SW 1271 (cell line): ENCODE measurements around the gene PACS1.

ENCODE experiments used
- DNase-seq, 2 experiments: peaks; one replicate each; lab custom pipeline; 2025; lab: John Stamatoyannopoulos, UW

PACS1 gene

DNA sequence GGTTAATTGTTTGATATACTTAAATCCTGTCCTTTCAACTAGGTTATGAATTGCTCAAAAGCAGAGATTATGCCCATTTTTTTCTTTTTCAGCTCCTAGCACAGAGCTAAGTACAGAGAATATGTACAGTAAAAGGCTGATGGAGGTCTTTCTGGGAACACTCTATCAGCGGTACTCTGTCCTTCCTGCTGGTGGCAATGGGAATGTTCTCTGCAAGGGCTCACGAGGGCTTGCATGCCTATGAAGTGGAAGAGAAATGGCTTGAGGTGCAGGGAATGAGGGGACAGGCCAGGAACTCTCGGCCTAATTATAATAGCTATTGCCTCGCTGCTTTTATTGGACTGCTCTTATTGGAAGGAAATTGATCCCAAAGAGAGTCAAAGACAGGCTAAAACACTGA, 114.7 kb downstream of the PACS1 start:
- DNase-seq: no peak

- no peak for DNase-seq
Measured at GRCh38 chr11:66186470-66186869, 116.4 kb downstream of the PACS1 start.

GRCh38 chr11:66187453-66187852, 117.4 kb downstream of the PACS1 start:
- no peak for DNase-seq

- no peak for DNase-seq
Measured at GRCh38 chr11:66188580-66188979, 118.5 kb downstream of the PACS1 start.

- no peak for DNase-seq
Measured at GRCh38 chr11:66189031-66189745, 119.1 kb downstream of the PACS1 start.

GRCh38 chr11:66190786-66191185, 120.7 kb downstream of the PACS1 start:
- DNase-seq: no peak

- DNase-seq: no peak
Measured at GRCh38 chr11:66192181-66192863, 122.2 kb downstream of the PACS1 start.

- DNase-seq: no peak
Measured at GRCh38 chr11:66194391-66194790, 124.3 kb downstream of the PACS1 start.

DNA sequence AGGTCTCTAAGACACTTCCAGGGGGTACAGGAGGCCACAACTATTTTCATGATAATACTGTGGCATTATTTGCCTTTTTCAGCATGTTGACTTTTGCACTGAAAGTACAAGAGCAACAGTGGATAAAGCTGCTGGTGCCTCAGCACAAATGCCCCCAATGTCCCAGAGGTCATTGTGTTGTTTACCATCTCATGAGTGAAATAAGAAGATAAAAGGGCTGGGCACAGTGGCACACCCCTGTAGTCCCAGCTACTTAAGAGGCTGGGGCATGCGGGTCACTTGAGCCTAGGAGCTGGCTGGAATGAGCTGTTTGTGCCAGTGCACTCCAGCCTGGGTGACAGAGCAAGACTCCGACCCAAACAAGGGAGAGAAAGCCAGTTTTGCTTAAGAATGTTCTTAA, 125.8 kb downstream of the PACS1 start:
- DNase-seq: no peak

DNA sequence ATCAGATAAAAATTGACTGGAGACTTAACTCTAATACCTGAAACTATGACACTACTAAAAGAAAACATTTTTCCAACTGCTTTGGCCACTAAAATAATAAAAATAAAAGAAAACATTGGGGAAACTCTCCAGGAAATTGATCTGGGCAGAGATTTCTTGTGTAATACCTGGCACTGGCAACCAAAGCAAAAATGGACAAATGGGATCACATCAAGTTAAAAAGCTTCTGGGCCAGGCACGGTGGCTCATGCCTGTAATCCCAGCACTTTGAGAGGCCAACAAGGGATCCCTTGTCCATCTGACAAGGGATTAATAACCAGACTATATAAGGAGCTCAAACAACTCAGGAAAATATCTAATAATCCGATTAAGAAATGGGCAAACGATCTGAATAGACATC, 133.8 kb downstream of the PACS1 start:
- no peak for DNase-seq

DNA sequence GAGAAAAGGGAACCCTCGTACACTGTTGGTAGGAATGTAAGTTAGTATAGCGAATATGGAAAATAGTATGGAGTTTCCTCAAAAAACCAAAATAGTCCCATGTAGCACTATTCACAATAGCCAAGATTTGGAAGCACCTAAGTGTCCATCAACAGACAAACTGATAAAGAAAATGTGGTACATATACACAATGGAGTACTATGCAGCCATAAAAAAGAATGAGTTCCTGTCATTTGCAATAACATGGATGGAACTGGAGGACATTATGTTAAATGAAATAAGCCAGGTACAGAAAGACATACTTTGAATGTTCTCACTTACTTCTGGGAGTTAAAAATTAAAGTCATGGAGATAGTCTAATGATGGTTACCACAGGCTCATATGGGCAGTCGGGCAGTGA, 134.3 kb downstream of the PACS1 start:
- DNase-seq: no peak

GRCh38 chr11:66207816-66208215, 137.7 kb downstream of the PACS1 start:
- DNase-seq: no peak

- no peak for DNase-seq
Measured at GRCh38 chr11:66211100-66211499, 141.0 kb downstream of the PACS1 start.

- DNase-seq: no peak
Measured at GRCh38 chr11:66216911-66217310, 146.8 kb downstream of the PACS1 start.

DNA sequence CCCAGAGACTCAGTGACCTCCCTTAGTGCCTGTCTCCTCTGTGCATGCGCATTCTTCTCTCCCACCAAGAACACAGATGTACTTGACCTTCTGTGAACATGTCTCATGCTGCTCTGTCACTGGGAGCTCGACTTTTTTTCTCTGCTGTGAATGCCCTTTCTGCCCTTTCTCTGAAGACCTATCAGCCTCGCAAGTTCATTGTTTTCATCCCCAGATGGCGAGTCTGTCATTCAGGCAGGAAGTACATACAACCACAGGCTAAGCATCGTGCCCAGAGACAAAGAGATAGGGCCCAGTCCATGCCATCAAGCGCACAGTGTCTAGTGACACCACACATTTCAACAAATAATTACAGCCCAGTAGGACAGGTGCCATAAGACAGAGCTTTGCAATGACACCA, 148.0 kb downstream of the PACS1 start:
- no peak for DNase-seq

DNA sequence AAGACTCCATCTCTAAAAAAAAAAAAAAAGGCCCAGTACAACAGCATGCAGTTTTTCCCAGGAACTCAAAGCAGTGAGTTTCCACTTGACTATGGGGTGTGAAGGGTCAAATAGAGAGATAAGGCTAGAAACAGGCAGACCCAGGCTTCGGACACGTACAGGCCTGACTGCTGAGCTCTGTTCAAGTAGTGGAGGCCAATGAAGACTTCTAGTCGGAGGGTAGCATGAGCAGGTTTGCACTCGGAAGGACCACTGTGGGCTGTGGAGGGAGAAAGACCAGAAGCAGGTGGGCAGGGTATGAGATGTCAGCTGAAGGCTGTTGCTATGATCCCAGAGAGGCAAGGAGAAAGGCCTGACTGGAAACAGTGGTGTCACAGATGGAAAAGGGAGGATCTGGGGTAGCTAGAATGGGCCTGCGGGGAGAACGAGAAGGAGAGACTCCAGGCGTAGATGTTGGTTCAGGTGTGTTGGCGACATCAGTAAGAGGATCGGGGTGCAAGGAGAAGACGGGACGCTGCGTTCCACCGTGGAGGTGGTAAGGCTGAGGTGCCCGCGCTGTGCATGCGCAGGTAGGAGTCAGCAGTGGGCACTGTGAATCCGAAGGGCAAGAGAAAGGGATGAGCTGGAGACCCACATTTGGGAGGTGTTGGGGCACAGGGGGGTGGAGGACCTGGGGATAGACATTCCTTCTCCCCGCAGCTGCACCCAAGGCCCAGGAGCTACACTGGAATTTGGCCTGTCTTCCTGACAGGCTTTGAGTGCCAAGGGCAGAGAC, 149.0 kb downstream of the PACS1 start:
- DNase-seq: no peak

- no peak for DNase-seq
Measured at GRCh38 chr11:66219846-66220565, 149.9 kb downstream of the PACS1 start.

DNA sequence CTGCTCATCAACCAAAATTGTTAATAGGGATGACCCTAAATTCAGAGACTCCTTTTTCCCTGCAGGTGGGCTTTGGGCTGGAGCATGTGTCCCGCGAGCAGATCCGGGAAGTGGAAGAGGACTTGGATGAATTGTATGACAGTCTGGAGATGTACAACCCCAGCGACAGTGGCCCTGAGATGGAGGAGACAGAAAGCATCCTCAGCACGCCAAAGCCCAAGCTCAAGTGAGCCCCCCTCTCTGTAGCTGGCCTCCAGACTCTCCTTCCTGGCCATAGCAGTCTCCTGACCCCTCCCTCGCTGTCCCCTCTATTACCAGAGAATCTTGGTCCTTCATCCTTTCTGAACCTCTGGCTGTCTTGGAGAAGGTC, 150.5 kb downstream of the PACS1 start:
- DNase-seq: no peak

DNA sequence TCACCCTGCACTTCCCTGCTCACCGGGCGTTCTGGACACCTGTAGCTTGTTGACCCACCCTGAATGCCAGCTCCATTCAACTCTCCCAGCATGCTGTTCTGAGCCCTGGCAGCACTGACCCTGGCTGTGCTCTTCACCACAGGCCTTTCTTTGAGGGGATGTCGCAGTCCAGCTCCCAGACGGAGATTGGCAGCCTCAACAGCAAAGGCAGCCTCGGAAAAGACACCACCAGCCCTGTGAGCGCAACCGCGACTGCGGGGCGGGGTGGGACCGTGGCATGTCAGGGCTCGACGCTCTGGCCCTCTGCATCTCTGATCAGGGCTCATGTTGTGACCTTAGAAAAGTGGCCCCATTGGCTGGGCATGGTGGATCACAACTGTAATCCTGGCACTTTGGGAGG, 150.9 kb downstream of the PACS1 start:
- DNase-seq: no peak

DNA sequence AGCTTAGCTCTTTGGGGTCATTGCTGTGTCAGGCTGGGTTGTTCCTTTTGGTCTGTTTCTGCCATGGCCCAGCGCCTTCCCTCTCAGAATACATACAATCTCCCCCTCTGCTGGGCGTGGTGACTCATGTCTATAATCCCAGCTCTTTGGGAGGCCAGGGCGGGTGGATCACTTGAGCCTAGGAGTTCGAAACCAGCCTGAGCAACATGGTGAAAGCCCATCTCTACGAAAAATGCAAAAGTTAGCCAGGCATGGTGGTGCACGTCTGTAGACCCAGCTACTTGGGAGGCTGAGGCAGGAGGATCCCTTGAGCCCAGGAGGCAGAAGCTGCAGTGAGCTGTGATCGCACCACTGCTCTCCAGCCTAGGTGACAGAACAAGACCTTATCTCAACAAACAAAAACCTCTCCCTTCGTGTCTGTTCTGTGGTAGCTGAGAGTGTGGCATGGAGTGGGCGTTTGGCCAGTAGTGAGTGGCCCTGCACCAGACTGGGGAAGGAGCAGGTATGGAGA, 151.7 kb downstream of the PACS1 start:
- DNase-seq: no peak

GRCh38 chr11:66222358-66223149, 152.5 kb downstream of the PACS1 start:
- DNase-seq: peak; percentile 81 to 86
